ENCODE results near the gene PSMB11.

- TF ChIP-seq CTCF (IDR thresholded peaks at IDR 0.05): no peak
- no peak for TF ChIP-seq EP300 (IDR thresholded peaks at IDR 0.05)
- TF ChIP-seq POLR2A (IDR thresholded peaks at IDR 0.05): no peak
Measured at GRCh38 chr14:23066855-23067744, 25.1 kb downstream of the PSMB11 start.
